ENCODE data around the gene SCGB1D2.

SCGB1D2 gene

GRCh38 chr11:62256281-62256680 is 14.2 kb downstream of the SCGB1D2 start:
- FAIRE-seq (no peak), DNase-seq (ENCODE audit: insufficient read length, low spot score) (no peak)

- no peak for FAIRE-seq
These were observed 18.4 kb downstream of the SCGB1D2 start for GRCh38 chr11:62260261-62260953.

DNA sequence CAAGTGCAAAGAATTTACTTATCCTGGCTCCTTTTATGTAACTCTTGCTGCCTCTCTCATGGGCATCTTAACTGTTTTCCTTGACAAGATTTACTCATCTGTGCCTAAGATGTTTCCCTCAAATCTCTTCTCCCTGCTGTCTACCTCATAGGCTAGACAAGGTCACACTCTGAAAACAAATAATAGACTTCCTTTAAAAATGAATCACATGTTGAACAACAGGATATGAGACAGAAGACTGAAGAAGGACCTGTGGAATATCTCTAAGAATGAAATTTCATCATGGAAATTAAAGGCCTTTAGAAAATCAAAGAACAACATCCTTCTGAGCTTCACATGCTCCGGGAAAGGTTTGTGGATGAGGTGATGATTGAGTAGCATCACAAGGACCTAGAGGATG is 22.0 kb downstream of the SCGB1D2 start:
- FAIRE-seq (no peak), DNase-seq (ENCODE audit: insufficient read length, low spot score) (no peak)

More at GRCh38 chr11:62260261-62260953, 18.4 kb downstream of the SCGB1D2 start:
- DNase-seq (ENCODE audit: insufficient read length, low spot score) = no peak

DNA sequence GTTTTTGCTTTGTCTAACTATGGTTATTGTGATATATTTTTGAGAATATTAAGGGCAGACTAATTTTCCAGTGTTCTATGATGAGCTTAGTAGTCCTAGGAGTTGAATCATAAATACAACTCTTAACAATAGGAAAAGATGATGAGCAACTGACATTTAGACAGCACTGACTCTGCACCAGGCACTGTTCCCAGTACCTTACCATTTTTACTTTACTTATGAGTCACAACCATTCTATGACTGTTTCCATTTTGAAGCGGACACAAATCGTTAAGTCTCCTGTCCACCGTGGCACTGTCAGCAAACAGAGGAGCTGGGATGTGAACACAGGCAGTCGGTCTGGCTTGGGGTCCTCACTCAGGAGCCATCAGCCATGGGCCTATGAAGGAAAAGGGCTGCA is 24.5 kb downstream of the SCGB1D2 start:
- FAIRE-seq (no peak), DNase-seq (ENCODE audit: insufficient read length, low spot score) (no peak)

DNA sequence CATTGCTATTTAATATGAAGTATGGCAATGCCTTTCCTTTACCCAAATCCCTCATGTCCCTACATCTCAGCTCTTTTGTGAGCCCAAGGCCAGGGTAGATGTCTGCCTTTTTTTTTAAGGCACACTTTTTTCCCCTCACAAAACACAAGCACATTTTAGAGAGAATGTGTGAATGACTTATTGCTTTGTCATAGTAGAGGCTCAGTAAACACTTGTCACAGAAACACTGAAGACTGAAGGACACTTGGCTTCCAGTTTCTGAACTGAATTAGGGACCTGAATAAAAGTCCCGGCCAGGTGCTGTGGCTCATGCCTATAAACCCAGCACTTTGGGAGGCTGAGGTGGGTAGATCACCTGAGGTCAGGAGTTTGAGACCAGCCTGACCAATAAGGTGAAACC is 25.0 kb downstream of the SCGB1D2 start:
- no peak for DNase-seq (ENCODE audit: insufficient read length, low spot score)
- no peak for FAIRE-seq

DNA sequence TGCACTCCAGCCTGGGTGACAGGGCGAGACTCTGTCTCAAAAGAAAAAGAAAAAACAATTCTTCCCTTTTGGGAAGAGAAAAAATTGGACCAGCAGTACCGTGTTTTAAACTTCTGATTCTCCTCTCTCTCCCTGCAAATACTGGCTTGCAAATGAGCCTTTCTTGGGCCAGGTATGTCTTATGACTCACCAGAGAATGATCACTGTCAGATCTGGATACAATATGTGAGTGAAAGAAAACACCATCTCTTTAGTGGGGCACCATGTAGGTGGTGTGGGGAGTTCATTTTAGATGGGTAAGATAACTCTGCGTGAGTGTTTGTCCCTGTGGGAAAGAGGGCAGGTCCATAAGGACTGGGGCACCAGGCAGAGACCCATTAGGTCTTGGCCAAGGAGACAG is 25.5 kb downstream of the SCGB1D2 start:
- DNase-seq (ENCODE audit: insufficient read length, low spot score) (no peak), FAIRE-seq (no peak)

- FAIRE-seq = no peak
- no peak for DNase-seq (ENCODE audit: insufficient read length, low spot score)
These were observed 27.7 kb downstream of the SCGB1D2 start, which contains the start of gene SCGB2A2 for GRCh38 chr11:62269654-62270278. Gene SCGB2A2, plus strand, starts transcription at chr11:62270158. Its CDS starts 59 bp downstream, at chr11:62270217.

DNA sequence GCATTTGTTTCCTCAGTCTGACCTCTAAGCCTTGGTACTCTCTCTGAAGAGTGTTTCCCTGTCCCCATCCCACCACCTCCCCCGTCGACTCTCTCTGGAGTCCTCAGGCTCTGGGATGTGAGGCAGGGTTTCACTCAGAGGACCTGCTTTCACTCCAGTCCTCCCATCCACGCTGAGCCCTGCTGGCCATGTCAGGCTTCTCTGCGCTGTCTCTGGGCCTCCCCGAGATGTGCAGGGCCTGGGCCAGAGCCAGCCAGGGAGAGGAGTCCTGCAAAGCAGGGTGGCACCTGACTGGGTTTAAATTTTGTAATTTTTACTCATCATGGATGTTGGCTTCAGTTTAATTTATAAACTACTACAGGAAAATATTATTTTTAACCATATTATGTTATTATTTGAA is 31.2 kb downstream of the SCGB1D2 start:
- no peak for DNase-seq (ENCODE audit: insufficient read length, low spot score)
- FAIRE-seq = no peak

DNA sequence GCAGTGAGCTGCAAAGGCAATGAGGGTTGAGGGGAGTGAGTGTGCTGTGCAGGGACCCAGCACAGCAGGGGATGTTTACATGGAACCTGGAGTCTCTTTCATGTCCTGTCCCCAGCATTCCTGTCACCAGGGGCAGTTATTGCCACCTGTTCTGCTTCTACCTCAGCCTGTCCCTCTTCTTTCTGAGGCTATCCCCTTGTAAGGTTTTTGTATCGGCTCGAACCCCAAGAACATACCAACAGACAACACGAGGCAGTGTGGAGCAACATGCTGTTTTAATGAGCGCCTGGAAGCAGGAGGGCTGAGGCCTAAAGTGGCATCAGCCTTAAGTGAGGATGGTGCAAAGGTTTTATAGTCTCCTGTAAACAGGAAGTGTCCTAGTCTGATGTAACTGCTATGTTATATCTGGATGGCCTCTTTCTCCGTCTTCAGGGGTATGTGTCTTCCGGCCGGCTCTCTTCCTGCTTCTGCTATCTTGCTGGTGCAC is 31.8 kb downstream of the SCGB1D2 start:
- FAIRE-seq = no peak
- no peak for DNase-seq (ENCODE audit: insufficient read length, low spot score)

DNA sequence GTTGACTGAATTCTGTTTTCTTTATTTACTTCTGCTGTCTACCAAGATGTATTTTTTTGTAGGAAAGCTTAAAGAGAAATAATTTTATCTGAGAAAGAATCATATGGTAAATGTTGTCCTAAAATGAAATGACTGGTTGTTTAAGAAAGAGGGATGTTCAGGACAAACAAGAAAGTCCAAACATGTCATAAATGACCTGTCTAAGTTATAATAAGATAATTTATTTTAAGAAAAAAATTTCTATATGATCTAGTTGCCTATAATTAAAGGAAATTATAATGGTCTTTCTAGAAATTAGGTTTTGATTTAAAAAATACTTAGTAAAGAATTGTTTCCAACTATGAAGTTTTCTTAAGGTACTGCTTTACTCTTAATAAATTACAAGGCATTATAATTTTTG is 38.4 kb downstream of the SCGB1D2 start:
- DNase-seq (ENCODE audit: insufficient read length, low spot score) = no peak
- no peak for FAIRE-seq
